Measurements from ENCODE around the gene SPIN4. TPM values are rescaled to one million over a fixed set of nuclear protein-coding genes. Genes with fewer than 3 reads are reported as not detected.

Gene SPIN4
- total and polyA plus RNA-seq, 2 of the 8 experiments (the other 6 are each of a cell fraction or from before 2014, with no cell fraction given), result 8.0 to 11.8 TPM

- DNase-seq (ENCODE audit: low read depth in 1 of 2, low spot score in 2 of 2) (no peak), FAIRE-seq (no peak)
- H3K4me3 ChIP-seq (ENCODE audit: extremely low read depth in 1 of 4, insufficient read depth in 2 of 4, low read depth in 3 of 4, low read length in 4 of 4), result no peak overlapping the region
- no peak overlapping the region for H2BK12ac ChIP-seq (ENCODE audit: low read depth, low read length)
- 94% methylated on average over 2 of the region's 2 CpGs; no CpG with 5 or more reads in 1 of the 2 experiments for WGBS, 2 experiments (ENCODE audit: extremely low coverage in 1 of 2, insufficient coverage in 1 of 2, insufficient read length in 1 of 2, insufficient replicate concordance in 2 of 2, low coverage in 1 of 2, low lambda C conversion rate in 2 of 2, missing lambda C conversion rate in 1 of 2)
- no peak overlapping the region for H4K5ac ChIP-seq (ENCODE audit: insufficient read length, low read depth, low read length)
- H3K36me3 ChIP-seq (ENCODE audit: control insufficient read depth in 2 of 4, insufficient read depth in 4 of 4, low read length in 3 of 4), result no peaks in the 10 kb centered on the region; a peak in 1 of 8 replicates
- no peak overlapping the region for H3K18ac ChIP-seq (ENCODE audit: extremely low read depth, low read length)
- H3K14ac ChIP-seq (ENCODE audit: insufficient read length), result no peak overlapping the region
- no peak overlapping the region for H2AFZ ChIP-seq (ENCODE audit: low read length)
- no peak overlapping the region for H4K91ac ChIP-seq (replicated peaks; ENCODE audit: insufficient read length, low read length)
- H3K56ac ChIP-seq (replicated peaks; ENCODE audit: insufficient read length, low read depth, low read length), result no peak overlapping the region
- H3K9me3 ChIP-seq (ENCODE audit: insufficient read depth in 2 of 2, low read depth in 1 of 2, low read length in 1 of 2), result no peaks in the 10 kb centered on the region
- no peak overlapping the region for H3K9ac ChIP-seq (replicated peaks in 1 of 4; ENCODE audit: extremely low read depth in 1 of 4, low read depth in 3 of 4, low read length in 3 of 4)
- H3K4ac ChIP-seq (replicated peaks; ENCODE audit: insufficient read length, low read depth, low read length), result no peak overlapping the region
- no peaks in the 10 kb centered on the region for H3K23me2 ChIP-seq (ENCODE audit: low read depth, low read length)
- no peak overlapping the region for H2BK20ac ChIP-seq (ENCODE audit: low read length)
- no peak overlapping the region for H3K4me2 ChIP-seq (ENCODE audit: insufficient read depth in 1 of 2, low read depth in 2 of 2, low read length in 2 of 2)
- H2BK5ac ChIP-seq (ENCODE audit: low read depth, low read length), result no peak overlapping the region
- no peaks in the 10 kb centered on the region for H3K4me1 ChIP-seq (replicated peaks in 1 of 4; ENCODE audit: control insufficient read depth in 3 of 4, insufficient read depth in 4 of 4, low read length in 3 of 4)
- ChIA-PET CTCF (ENCODE audit: partially characterized antibody) (no interaction called here), POLR2A (ENCODE audit: partially characterized antibody) (no interaction called here)
- no peak overlapping the region for H3K27ac ChIP-seq (ENCODE audit: low read depth, low read length)
- H2AK5ac ChIP-seq (ENCODE audit: low read depth, low read length), result no peak overlapping the region
- no peak overlapping the region for H2BK15ac ChIP-seq (ENCODE audit: low read length)
- no peak overlapping the region for H3K23ac ChIP-seq (ENCODE audit: insufficient read length)
- H2BK120ac ChIP-seq (replicated peaks; ENCODE audit: low read depth, low read length), result no peak overlapping the region
- H3K79me1 ChIP-seq (ENCODE audit: low read depth, low read length), result no peaks in the 10 kb centered on the region
- no peak overlapping the region for H4K8ac ChIP-seq (ENCODE audit: extremely low read depth, insufficient read depth, low read length)
- H3K79me2 ChIP-seq (ENCODE audit: control insufficient read depth in 1 of 2, insufficient read depth in 2 of 2, low read length in 2 of 2), result no peaks in the 10 kb centered on the region
- no peaks in the 10 kb centered on the region for H3K27me3 ChIP-seq (replicated peaks in 1 of 4; ENCODE audit: control insufficient read depth in 3 of 4, extremely low read depth in 1 of 4, insufficient read depth in 3 of 4, low read length in 3 of 4)
- no peaks in the 10 kb centered on the region for H4K20me1 ChIP-seq (replicated peaks in 1 of 2; ENCODE audit: control insufficient read depth in 1 of 2, insufficient read depth in 2 of 2, low read length in 2 of 2)
- TF ChIP-seq BACH1 (IDR thresholded peaks at IDR 0.05; ENCODE audit: low read length), result no peak
Measured at GRCh38 chrX:63327788-63328187, 23.3 kb downstream of the SPIN4 start.

Measured in H1 (cell line).